ENCODE measurements around the gene MAML2.

The MAML2 gene

GRCh38 chr11:96112192-96113128 lies 230.5 kb downstream of the MAML2 start:
- Histone ChIP-seq H3K27ac (ENCODE audit: low read depth in 2 of 2, low read length in 2 of 2) (peak overlapping the region in 1 of 2 donors; percentile 0), H3K9me3 (ENCODE audit: control insufficient read depth in 2 of 2, low read length in 2 of 2) (no peaks in the 10 kb centered on the region), H3K27me3 (ENCODE audit: control insufficient read depth in 2 of 2, insufficient read depth in 2 of 2, low read length in 2 of 2) (no peaks in the 10 kb centered on the region), H3K9ac (ENCODE audit: low read depth in 1 of 2, low read length in 2 of 2) (no peak overlapping the region), H3K36me3 (ENCODE audit: control insufficient read depth in 2 of 2, insufficient read depth in 2 of 2, low read length in 2 of 2) (no peaks in the 10 kb centered on the region), H3K4me1 (ENCODE audit: control insufficient read depth in 2 of 2, insufficient read depth in 2 of 2, low read length in 2 of 2) (peaks cover 0 to 8% of the 10 kb centered on the region in 2 donors), H3K4me3 (ENCODE audit: low read length in 2 of 2) (no peak overlapping the region)

GRCh38 chr11:96111308-96111707 lies 231.7 kb downstream of the MAML2 start:
- Histone ChIP-seq H3K27ac (ENCODE audit: low read depth in 2 of 2, low read length in 2 of 2) (no peak overlapping the region), H3K27me3 (ENCODE audit: control insufficient read depth in 2 of 2, insufficient read depth in 2 of 2, low read length in 2 of 2) (no peaks in the 10 kb centered on the region), H3K36me3 (ENCODE audit: control insufficient read depth in 2 of 2, insufficient read depth in 2 of 2, low read length in 2 of 2) (no peaks in the 10 kb centered on the region), H3K4me3 (ENCODE audit: low read length in 2 of 2) (no peak overlapping the region), H3K4me1 (ENCODE audit: control insufficient read depth in 2 of 2, insufficient read depth in 2 of 2, low read length in 2 of 2) (peaks cover 0 to 8% of the 10 kb centered on the region in 2 donors), H3K9me3 (ENCODE audit: control insufficient read depth in 2 of 2, low read length in 2 of 2) (no peaks in the 10 kb centered on the region), H3K9ac (ENCODE audit: low read depth in 1 of 2, low read length in 2 of 2) (no peak overlapping the region)

- H3K9ac ChIP-seq (ENCODE audit: low read depth in 1 of 2, low read length in 2 of 2), result no peak overlapping the region
- H3K4me1 ChIP-seq (ENCODE audit: control insufficient read depth in 2 of 2, insufficient read depth in 2 of 2, low read length in 2 of 2), result peaks cover 0 to 8% of the 10 kb centered on the region in 2 donors
- H3K36me3 ChIP-seq (ENCODE audit: control insufficient read depth in 2 of 2, insufficient read depth in 2 of 2, low read length in 2 of 2), result no peaks in the 10 kb centered on the region
- H3K4me3 ChIP-seq (ENCODE audit: low read length in 2 of 2), result no peak overlapping the region
- no peak overlapping the region for H3K27ac ChIP-seq (ENCODE audit: low read depth in 2 of 2, low read length in 2 of 2)
- H3K9me3 ChIP-seq (ENCODE audit: control insufficient read depth in 2 of 2, low read length in 2 of 2), result no peaks in the 10 kb centered on the region
- H3K27me3 ChIP-seq (ENCODE audit: control insufficient read depth in 2 of 2, insufficient read depth in 2 of 2, low read length in 2 of 2), result no peaks in the 10 kb centered on the region
Observed at GRCh38 chr11:96110302-96110701, 232.7 kb downstream of the MAML2 start.

GRCh38 chr11:96109331-96110030 lies 233.5 kb downstream of the MAML2 start:
- no peaks in the 10 kb centered on the region for H3K27me3 ChIP-seq (ENCODE audit: control insufficient read depth in 2 of 2, insufficient read depth in 2 of 2, low read length in 2 of 2)

GRCh38 chr11:96107143-96107824 lies 235.7 kb downstream of the MAML2 start:
- no peaks in the 10 kb centered on the region for H3K27me3 ChIP-seq (ENCODE audit: control insufficient read depth in 2 of 2, insufficient read depth in 2 of 2, low read length in 2 of 2)
- H3K9ac ChIP-seq (ENCODE audit: low read depth in 1 of 2, low read length in 2 of 2), result no peak overlapping the region
- H3K27ac ChIP-seq (ENCODE audit: low read depth in 2 of 2, low read length in 2 of 2), result no peak overlapping the region
- H3K36me3 ChIP-seq (ENCODE audit: control insufficient read depth in 2 of 2, insufficient read depth in 2 of 2, low read length in 2 of 2), result no peaks in the 10 kb centered on the region
- H3K4me3 ChIP-seq (ENCODE audit: low read length in 2 of 2), result no peak overlapping the region
- H3K9me3 ChIP-seq (ENCODE audit: control insufficient read depth in 2 of 2, low read length in 2 of 2), result no peaks in the 10 kb centered on the region
- H3K4me1 ChIP-seq (ENCODE audit: control insufficient read depth in 2 of 2, insufficient read depth in 2 of 2, low read length in 2 of 2), result no peaks in the 10 kb centered on the region

More at GRCh38 chr11:96109331-96110030, 233.5 kb downstream of the MAML2 start:
- Histone ChIP-seq H3K4me3 (ENCODE audit: low read length in 2 of 2) (no peak overlapping the region), H3K9me3 (ENCODE audit: control insufficient read depth in 2 of 2, low read length in 2 of 2) (no peaks in the 10 kb centered on the region), H3K4me1 (ENCODE audit: control insufficient read depth in 2 of 2, insufficient read depth in 2 of 2, low read length in 2 of 2) (peaks cover 0 to 3% of the 10 kb centered on the region in 2 donors), H3K27ac (ENCODE audit: low read depth in 2 of 2, low read length in 2 of 2) (no peak overlapping the region), H3K9ac (ENCODE audit: low read depth in 1 of 2, low read length in 2 of 2) (no peak overlapping the region), H3K36me3 (ENCODE audit: control insufficient read depth in 2 of 2, insufficient read depth in 2 of 2, low read length in 2 of 2) (no peaks in the 10 kb centered on the region)

- Histone ChIP-seq H3K4me3 (ENCODE audit: low read length in 2 of 2) (no peak overlapping the region), H3K27me3 (ENCODE audit: control insufficient read depth in 2 of 2, insufficient read depth in 2 of 2, low read length in 2 of 2) (no peaks in the 10 kb centered on the region), H3K4me1 (ENCODE audit: control insufficient read depth in 2 of 2, insufficient read depth in 2 of 2, low read length in 2 of 2) (no peaks in the 10 kb centered on the region), H3K36me3 (ENCODE audit: control insufficient read depth in 2 of 2, insufficient read depth in 2 of 2, low read length in 2 of 2) (no peaks in the 10 kb centered on the region), H3K9me3 (ENCODE audit: control insufficient read depth in 2 of 2, low read length in 2 of 2) (no peaks in the 10 kb centered on the region), H3K27ac (ENCODE audit: low read depth in 2 of 2, low read length in 2 of 2) (no peak overlapping the region), H3K9ac (ENCODE audit: low read depth in 1 of 2, low read length in 2 of 2) (no peak overlapping the region)
Observed at GRCh38 chr11:96106645-96107044, 236.3 kb downstream of the MAML2 start.

GRCh38 chr11:96105944-96106343 lies 237.1 kb downstream of the MAML2 start:
- Histone ChIP-seq H3K9ac (ENCODE audit: low read depth in 1 of 2, low read length in 2 of 2) (no peak overlapping the region), H3K27me3 (ENCODE audit: control insufficient read depth in 2 of 2, insufficient read depth in 2 of 2, low read length in 2 of 2) (no peaks in the 10 kb centered on the region), H3K9me3 (ENCODE audit: control insufficient read depth in 2 of 2, low read length in 2 of 2) (no peaks in the 10 kb centered on the region), H3K27ac (ENCODE audit: low read depth in 2 of 2, low read length in 2 of 2) (no peak overlapping the region), H3K4me3 (ENCODE audit: low read length in 2 of 2) (no peak overlapping the region), H3K4me1 (ENCODE audit: control insufficient read depth in 2 of 2, insufficient read depth in 2 of 2, low read length in 2 of 2) (no peaks in the 10 kb centered on the region), H3K36me3 (ENCODE audit: control insufficient read depth in 2 of 2, insufficient read depth in 2 of 2, low read length in 2 of 2) (no peaks in the 10 kb centered on the region)

GRCh38 chr11:96105197-96105895 lies 237.6 kb downstream of the MAML2 start:
- no peaks in the 10 kb centered on the region for H3K36me3 ChIP-seq (ENCODE audit: control insufficient read depth in 2 of 2, insufficient read depth in 2 of 2, low read length in 2 of 2)
- H3K9me3 ChIP-seq (ENCODE audit: control insufficient read depth in 2 of 2, low read length in 2 of 2), result no peaks in the 10 kb centered on the region
- no peak overlapping the region for H3K27ac ChIP-seq (ENCODE audit: low read depth in 2 of 2, low read length in 2 of 2)
- H3K4me3 ChIP-seq (ENCODE audit: low read length in 2 of 2), result no peak overlapping the region
- H3K9ac ChIP-seq (ENCODE audit: low read depth in 1 of 2, low read length in 2 of 2), result no peak overlapping the region
- no peaks in the 10 kb centered on the region for H3K27me3 ChIP-seq (ENCODE audit: control insufficient read depth in 2 of 2, insufficient read depth in 2 of 2, low read length in 2 of 2)
- no peaks in the 10 kb centered on the region for H3K4me1 ChIP-seq (ENCODE audit: control insufficient read depth in 2 of 2, insufficient read depth in 2 of 2, low read length in 2 of 2)

- no peaks in the 10 kb centered on the region for H3K27me3 ChIP-seq (ENCODE audit: control insufficient read depth in 2 of 2, insufficient read depth in 2 of 2, low read length in 2 of 2)
- H3K4me1 ChIP-seq (ENCODE audit: control insufficient read depth in 2 of 2, insufficient read depth in 2 of 2, low read length in 2 of 2), result no peaks in the 10 kb centered on the region
- H3K36me3 ChIP-seq (ENCODE audit: control insufficient read depth in 2 of 2, insufficient read depth in 2 of 2, low read length in 2 of 2), result no peaks in the 10 kb centered on the region
- H3K9me3 ChIP-seq (ENCODE audit: control insufficient read depth in 2 of 2, low read length in 2 of 2), result no peaks in the 10 kb centered on the region
- H3K9ac ChIP-seq (ENCODE audit: low read depth in 1 of 2, low read length in 2 of 2), result no peak overlapping the region
- H3K27ac ChIP-seq (ENCODE audit: low read depth in 2 of 2, low read length in 2 of 2), result no peak overlapping the region
- H3K4me3 ChIP-seq (ENCODE audit: low read length in 2 of 2), result no peak overlapping the region
Observed at GRCh38 chr11:96104496-96104895, 238.5 kb downstream of the MAML2 start.
